Measurements from ENCODE around the gene PDZD2.

PDZD2 gene

DNA sequence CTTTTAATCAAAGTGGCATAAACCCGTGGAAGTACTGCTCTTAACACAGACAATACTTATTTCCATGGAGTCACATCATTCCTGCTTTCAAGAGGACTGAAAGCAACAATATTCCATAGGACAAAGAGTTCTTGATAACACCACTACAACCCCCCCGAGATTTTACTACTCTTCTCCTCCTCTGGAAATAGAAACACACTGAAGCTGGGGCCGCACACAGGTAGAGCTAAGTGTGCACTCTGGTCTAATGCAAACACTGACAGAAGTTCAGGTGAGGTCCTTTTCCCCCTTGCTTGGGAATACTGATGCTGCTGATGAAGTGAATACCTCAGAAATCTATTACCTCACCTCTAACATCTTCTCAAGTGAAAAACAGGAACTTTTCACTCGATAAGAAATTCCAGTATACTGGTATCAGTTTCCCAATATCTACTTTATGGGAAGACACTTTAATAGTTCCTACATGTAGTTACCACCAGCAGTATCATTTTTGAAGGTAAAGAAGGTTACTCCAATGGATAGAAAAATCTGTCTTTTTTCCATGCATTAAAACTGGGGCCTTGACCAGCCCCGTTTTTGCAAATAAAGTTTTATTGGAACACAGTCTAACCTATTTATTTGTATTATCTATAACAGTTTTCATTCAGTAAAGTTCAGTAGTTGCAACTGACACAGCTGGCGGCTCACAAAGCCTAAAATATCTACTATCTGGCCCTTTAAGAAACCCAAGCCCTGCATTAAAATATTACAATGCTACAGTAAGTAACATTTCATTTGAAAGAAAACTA lies 485.2 kb downstream of the PDZD2 start:
- intact Hi-C loops (cut with DNase I; ENCODE audit: low total_unique reads), result no loop called here
- Histone ChIP-seq H3K27ac (no peak overlapping the region), H3K4me1 (peaks cover 0 to 30% (median 5%) of the 10 kb centered on the region in 4 donors), H3K36me3 (peaks cover 11 to 44% (median 22%) of the 10 kb centered on the region in 3 donors), H3K4me3 (no peak overlapping the region), H3K27me3 (no peaks in the 10 kb centered on the region), H3K9me3 (no peaks in the 10 kb centered on the region)
- no peak for DNase-seq
- TF ChIP-seq, protein P1, sequence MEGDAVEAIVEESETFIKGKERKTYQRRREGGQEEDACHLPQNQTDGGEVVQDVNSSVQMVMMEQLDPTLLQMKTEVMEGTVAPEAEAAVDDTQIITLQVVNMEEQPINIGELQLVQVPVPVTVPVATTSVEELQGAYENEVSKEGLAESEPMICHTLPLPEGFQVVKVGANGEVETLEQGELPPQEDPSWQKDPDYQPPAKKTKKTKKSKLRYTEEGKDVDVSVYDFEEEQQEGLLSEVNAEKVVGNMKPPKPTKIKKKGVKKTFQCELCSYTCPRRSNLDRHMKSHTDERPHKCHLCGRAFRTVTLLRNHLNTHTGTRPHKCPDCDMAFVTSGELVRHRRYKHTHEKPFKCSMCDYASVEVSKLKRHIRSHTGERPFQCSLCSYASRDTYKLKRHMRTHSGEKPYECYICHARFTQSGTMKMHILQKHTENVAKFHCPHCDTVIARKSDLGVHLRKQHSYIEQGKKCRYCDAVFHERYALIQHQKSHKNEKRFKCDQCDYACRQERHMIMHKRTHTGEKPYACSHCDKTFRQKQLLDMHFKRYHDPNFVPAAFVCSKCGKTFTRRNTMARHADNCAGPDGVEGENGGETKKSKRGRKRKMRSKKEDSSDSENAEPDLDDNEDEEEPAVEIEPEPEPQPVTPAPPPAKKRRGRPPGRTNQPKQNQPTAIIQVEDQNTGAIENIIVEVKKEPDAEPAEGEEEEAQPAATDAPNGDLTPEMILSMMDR (IDR thresholded peaks at IDR 0.05), result no peak

DNA sequence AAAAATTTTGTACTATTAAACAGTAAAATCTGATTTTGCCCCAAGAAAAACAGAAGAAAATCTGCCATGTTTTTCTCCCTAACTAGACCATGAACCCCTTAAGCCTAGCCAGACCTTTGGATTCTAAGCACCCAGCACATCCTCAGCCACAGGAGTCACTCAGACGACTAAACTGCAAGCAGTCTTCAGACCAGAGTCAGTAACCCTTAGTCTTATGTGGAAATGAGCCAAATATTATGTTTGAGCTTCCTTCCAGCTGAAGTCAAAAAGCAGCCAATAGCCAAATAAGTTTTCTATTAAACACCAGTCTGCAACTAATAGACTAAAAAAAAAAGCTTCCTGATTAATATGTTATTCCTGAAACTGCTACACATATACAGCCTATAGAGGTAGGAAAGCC lies 487.8 kb downstream of the PDZD2 start:
- no peak for DNase-seq
- intact Hi-C loops (cut with DNase I; ENCODE audit: low total_unique reads), result no loop called here
- Histone ChIP-seq H3K4me3 (no peak overlapping the region), H3K36me3 (peaks cover 11 to 21% (median 20%) of the 10 kb centered on the region in 3 donors), H3K27me3 (no peaks in the 10 kb centered on the region), H3K27ac (no peak overlapping the region), H3K4me1 (peaks cover 0 to 55% (median 18%) of the 10 kb centered on the region in 4 donors), H3K9me3 (no peaks in the 10 kb centered on the region)
- TF ChIP-seq, protein P1 (IDR thresholded peaks at IDR 0.05), result no peak

DNA sequence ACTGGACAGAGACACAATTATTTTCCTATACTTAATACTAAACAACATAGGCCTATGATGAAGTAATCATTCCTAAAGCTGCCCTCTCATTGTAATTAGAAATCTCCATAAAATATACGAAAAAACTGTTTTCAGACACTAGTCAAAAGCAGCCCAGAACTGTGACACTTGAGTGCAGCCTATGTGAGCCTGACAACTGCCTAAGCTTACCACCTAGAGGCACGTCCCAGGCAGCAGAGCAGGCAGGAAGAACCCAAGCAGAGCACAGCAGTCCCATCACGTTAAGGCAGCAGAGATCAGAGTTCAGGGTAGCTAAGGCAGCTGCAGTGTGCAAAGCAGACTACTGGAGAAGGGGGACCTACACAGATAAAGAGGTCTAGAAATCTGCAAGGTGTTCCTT lies 488.8 kb downstream of the PDZD2 start:
- H3K4me3 ChIP-seq, result no peak overlapping the region
- peaks cover 0 to 63% (median 19%) of the 10 kb centered on the region in 4 donors for H3K4me1 ChIP-seq
- no peak overlapping the region for H3K27ac ChIP-seq
- DNase-seq, result no peak
- no peaks in the 10 kb centered on the region for H3K9me3 ChIP-seq
- H3K27me3 ChIP-seq, result no peaks in the 10 kb centered on the region
- TF ChIP-seq, protein P1 (IDR thresholded peaks at IDR 0.05), result no peak
- H3K36me3 ChIP-seq, result peaks cover 11 to 18% (median 17%) of the 10 kb centered on the region in 3 donors
- intact Hi-C loops (cut with DNase I; ENCODE audit: low total_unique reads), result no loop called here

DNA sequence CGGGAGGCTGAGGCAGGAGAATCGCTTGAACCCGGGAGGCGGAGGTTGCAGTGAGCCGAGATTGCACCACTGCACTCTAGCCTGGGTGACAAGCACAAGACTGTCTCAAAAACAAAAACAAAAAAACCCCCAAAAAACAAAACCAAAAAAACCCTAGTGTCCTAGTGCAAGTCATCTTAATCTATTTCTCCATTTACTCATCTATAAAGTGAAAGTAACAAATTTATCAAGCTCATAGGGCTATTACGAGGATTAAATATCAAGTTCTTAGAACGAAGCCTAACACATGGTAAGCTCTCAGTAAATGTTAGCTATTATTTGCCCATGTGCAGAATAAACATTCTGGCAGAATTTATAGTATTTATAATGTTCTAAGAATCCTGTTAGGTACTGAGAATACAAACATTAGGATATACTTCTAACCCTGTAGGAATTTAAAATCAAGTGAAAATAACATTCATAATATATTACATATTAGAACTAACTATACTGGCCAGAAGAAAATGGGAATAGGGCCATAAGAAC lies 490.2 kb downstream of the PDZD2 start:
- Histone ChIP-seq H3K9me3 (no peaks in the 10 kb centered on the region), H3K27me3 (no peaks in the 10 kb centered on the region), H3K4me1 (peaks cover 0 to 73% (median 22%) of the 10 kb centered on the region in 4 donors), H3K27ac (peak overlapping the region; percentile 49 to 53), H3K4me3 (peak overlapping the region in 1 of 2 donors; percentile 9), H3K36me3 (peaks cover 11 to 19% (median 19%) of the 10 kb centered on the region in 3 donors)
- DNase-seq, result no peak
- intact Hi-C loops (cut with DNase I; ENCODE audit: low total_unique reads), result no loop called here
- TF ChIP-seq, protein P1 (IDR thresholded peaks at IDR 0.05), result no peak

DNA sequence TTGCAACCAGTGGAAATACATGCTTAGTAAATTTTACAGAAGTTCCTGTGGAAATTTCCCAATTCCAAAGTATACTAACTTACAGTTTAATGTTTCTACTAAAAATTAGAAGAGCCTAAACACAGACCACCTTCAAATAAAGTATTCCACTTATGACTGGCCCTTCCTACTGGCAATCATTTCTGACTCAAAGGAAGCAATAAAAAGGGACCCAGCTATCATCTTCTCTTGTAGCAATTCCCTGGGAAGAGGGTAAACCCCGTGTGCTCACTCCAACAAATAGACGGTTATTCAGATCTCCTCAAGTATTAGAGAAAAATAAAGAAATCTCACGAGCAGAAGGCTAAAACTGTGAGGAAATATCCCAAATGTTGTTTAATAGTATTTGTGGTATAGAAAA lies 491.9 kb downstream of the PDZD2 start:
- no peak overlapping the region for H3K4me3 ChIP-seq
- peaks cover 13 to 28% (median 23%) of the 10 kb centered on the region in 3 donors for H3K36me3 ChIP-seq
- TF ChIP-seq, protein P1 (IDR thresholded peaks at IDR 0.05), result no peak
- peak overlapping the region in 1 of 2 donors; percentile 53 for H3K27ac ChIP-seq
- DNase-seq, result no peak
- no peaks in the 10 kb centered on the region for H3K9me3 ChIP-seq
- peaks cover 0 to 76% (median 25%) of the 10 kb centered on the region in 4 donors for H3K4me1 ChIP-seq
- intact Hi-C loops (cut with DNase I; ENCODE audit: low total_unique reads), result no loop called here
- H3K27me3 ChIP-seq, result no peaks in the 10 kb centered on the region

Measured in tibial artery (tissue), 4 donors.